GM18861 (cell line): ENCODE results near the gene MARCKSL1.
"Not testable (repeated sequence)": the region's sequence is repeated elsewhere in the genome, so short reads cannot be mapped to it uniquely, and the experiment has no call there.

Experiments
- ATAC-seq: cut with Tn5 transposase; IDR thresholded peaks from one replicate; pipeline ENCODE4 v1.9.1; 2021; ENCODE audit not compliant: unreplicated experiment

Gene MARCKSL1, protein sequence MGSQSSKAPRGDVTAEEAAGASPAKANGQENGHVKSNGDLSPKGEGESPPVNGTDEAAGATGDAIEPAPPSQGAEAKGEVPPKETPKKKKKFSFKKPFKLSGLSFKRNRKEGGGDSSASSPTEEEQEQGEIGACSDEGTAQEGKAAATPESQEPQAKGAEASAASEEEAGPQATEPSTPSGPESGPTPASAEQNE

DNA sequence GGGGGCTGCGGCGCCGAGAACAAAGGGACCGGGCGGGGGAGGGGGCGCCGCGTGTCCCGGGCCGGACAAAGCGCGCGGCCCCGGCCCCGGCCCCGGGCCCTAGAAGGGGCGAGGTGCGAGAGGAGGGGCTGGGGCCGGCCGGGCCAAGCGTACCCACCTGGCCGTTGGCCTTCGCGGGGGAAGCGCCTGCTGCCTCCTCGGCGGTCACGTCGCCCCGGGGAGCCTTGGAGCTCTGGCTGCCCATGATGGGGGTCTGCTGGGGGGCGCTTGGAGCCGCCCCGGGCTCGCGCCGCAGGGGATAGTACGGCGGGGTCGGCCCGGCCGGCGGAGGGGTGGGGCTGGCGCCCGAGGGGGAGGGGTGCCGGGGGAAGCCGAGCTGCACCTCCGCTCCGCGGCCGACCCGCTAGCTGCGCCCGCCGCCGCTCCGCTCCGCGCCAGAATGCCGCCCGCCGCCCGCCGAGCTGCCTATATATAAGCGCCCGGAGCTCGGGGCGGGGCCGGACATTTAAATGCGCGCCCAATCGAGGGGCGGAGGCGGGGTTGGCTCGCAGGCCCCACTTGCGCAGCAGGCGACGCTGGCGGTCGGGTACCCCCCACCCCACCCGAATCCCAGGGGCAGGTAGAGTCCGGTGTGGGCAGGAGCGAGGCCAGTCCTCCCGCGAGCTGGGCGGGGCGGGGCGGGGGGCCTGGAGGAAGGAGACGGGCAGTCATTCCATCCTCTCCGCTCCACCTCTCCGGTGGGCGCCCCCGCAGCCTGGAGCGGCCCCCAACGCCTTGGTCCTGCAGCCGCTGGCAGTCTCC is at the start of gene MARCKSL1:
Gene MARCKSL1, minus strand, starts transcription at position 444 of the 801 bp plus-strand sequence. Its CDS starts 200 bp downstream, at position 244.
- peak; percentile 28 for ATAC-seq

DNA sequence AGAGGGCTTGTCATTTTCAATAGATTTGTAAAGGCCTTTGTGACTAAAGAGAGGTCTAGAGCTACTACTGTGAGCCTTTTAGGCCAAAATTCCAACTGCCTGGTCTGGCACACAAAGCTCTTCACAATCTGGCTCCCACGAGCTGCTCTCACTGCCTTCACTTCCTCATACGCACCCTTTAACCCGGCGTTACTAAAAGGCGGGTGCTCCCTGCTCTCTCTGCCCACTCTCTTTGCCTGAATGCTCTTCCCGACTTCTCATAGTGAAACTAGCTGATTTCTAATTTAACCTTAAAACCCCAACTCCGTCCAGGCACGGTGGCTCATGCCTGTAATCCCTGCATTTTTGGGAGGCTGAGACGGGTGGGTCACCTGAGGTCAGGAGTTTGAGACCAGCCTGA is 44.0 kb upstream of the MARCKSL1 start:
- ATAC-seq: no peak

DNA sequence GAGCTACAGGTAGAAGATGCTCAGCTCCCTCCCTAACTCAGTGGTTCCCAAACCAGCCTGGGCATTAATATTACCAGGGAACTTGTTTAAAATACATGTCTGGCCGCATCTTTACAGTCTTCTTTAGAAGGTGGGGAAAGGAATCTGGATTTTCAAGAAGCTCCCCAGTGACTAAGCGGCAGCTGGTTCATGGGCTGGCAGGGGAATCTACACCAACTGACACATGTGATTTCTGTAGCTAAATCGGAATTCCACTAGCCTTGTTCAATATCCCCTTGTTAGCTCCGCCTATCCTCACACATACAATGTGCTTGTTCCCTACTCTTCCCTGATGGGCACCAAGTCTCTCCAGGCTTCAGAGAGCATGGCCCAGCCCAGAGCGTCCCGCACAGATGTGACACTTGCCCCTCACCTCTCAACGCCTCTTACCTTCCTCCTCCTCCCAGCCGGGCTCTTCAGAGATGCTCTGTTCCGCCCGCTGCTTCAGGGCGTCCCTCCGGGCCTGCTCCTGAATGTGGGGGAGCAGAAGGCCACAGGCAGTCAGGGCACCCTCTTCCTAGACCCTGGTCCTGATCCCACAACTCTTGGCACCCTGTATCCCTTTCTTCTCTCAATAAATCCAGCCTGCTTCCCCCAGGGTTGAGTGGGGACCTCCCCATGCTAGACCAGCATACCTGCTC is 41.6 kb upstream of the MARCKSL1 start:
- no peak for ATAC-seq

DNA sequence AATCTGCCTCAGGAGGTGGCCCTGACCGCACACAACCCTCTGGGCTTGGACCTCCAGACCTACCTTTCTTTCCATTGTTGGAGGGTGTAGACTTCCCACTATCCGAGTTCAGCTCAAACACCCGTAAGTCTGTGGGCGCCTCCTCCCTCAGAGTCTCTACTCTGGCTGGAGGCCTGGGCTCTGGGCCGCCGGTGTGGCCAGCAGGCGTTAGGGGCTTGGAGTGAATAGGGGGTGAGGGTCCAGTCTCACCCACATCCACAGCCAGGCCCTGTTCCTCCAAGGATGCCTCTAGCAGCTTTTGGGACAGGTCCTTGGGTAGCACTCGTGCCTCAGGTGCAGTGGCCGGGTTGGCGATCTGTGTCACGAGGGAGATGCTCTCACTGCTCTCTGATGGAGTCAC is 40.2 kb upstream of the MARCKSL1 start:
- ATAC-seq: no peak

DNA sequence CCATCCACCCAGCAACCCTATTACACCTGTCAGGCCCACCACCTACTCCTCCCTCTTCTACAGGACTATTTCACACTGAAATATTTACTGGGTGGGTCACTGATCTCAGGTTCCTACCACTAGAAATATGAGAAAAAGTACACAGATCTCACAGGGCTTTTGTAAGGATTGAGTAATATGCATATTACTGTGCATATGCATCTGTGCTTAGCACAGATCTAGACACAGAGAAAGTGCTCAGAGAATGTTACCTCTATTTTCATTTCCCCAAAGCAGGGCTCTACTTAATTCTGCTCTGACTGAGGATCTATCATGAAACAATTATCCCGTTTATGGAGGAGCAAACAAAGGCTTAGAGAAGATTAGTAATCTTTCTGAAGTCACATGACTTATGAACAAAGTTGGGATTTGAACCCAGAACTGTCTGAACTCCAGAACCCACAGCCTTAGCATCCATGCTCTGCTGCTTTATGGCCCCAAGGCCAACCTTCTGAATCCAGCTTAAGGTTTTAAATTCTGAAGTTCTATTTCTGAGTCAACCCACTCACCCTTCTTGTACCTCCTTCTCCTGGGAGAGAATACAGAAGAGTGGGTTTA is 38.1 kb upstream of the MARCKSL1 start:
- no peak for ATAC-seq

DNA sequence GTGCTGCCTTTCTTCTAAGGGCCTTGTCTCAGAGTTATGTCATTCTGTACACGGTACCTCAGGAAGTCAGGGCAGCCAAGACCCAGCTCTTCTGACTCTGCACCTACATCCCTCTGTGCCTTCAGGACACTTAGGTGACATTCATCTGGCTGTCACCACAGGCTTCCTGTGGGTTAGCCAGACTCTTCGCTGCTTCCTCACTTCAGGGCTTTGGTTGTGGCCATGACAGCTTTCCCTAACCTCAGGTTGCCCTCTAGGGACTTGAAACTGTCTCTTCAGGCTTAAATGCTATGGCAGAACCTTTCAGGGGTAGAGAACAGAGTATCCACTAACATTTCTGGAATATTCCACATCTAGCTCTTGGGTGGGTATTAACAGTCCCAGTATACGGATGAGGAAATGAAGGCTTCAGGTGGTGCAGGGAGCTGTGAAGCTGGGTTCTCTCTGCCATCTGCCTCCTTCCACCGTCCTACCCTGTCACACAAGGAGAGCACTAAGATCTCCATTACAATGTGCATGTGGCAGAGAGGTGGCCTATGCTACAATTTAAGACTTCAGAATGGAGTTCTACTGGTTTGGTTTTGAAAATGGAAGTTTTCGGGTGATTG is 36.2 kb upstream of the MARCKSL1 start:
- no peak for ATAC-seq

DNA sequence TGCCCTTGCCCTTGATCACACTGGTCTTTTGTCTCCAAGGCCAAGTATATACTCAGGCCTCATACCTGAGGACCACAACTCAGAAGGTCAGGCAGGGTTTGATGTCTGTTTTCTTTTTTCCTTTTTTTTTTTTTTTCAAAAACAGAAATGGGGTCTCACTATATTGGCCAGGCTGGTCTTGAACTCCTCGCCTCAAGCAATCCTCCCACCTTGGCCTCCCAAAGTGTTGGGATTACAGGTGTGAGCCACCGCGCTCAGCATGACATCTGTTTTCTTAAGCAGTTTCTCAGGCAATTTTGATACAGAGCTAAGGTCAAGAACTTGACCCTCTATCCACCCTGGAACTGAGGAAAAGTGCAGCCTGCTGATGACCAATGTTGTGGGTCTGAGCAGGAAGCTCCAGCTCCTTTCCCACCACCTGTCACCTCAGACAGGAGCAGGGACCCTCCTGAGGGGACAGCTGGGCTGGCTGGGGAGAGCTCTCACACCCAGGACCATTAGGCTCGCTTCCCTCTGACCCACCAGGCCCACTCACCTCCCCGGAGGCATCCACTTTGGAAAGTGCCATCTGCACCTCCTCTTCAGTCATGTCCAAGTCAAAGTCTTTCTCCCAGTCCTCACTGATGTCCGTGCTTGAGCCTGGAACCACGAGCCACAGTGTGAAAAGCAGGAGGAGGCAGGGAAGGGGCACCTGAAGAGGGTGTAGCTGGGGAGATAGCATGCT is 32.0 kb upstream of the MARCKSL1 start:
- no peak for ATAC-seq

DNA sequence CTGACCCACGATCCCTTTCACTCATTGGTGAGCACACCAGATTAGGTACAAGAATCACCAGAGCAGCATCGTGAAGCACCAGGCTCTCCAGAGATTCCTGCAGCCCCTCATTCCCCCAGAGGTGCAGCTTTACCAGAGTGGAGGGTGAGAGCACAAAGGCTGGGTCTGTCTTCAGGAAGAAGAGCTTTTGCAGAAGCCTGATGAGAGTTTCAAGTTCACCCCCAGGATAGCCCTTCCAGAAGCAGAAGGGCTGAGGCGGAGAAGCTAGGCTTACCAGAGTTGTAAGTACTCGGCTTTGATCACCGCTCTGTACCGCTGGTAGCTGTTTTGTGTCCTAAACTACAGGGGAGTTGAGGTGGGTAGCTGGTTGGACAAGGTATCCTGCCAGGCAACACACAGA is 29.4 kb upstream of the MARCKSL1 start:
- no peak for ATAC-seq

DNA sequence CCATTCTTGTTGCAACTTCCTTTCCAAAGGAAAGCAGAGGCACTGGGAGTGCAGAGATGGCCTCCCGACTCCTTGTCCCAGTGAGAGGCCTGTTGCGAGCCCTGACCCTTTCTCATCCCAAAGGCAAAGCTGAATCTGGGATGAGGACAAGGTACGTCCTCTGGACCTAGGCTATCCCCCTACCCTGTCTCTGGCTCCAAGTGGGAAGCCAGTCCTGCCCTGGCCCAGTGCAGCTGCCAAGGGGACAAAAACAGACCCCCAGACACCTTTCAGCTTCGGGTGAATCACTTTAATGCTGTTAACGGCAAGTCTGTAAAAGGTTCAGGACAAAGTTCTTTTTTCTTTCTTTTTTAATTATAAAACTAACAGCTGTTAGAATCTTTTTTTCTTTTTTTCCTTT is 28.8 kb upstream of the MARCKSL1 start:
- no peak for ATAC-seq

DNA sequence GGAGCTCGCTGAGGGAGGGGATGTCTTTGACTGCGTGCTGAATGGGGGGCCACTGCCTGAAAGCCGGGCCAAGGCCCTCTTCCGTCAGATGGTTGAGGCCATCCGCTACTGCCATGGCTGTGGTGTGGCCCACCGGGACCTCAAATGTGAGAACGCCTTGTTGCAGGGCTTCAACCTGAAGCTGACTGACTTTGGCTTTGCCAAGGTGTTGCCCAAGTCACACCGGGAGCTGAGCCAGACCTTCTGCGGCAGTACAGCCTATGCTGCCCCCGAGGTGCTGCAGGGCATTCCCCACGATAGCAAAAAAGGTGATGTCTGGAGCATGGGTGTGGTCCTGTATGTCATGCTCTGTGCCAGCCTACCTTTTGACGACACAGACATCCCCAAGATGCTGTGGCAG is 27.7 kb upstream of the MARCKSL1 start:
- ATAC-seq: no peak

DNA sequence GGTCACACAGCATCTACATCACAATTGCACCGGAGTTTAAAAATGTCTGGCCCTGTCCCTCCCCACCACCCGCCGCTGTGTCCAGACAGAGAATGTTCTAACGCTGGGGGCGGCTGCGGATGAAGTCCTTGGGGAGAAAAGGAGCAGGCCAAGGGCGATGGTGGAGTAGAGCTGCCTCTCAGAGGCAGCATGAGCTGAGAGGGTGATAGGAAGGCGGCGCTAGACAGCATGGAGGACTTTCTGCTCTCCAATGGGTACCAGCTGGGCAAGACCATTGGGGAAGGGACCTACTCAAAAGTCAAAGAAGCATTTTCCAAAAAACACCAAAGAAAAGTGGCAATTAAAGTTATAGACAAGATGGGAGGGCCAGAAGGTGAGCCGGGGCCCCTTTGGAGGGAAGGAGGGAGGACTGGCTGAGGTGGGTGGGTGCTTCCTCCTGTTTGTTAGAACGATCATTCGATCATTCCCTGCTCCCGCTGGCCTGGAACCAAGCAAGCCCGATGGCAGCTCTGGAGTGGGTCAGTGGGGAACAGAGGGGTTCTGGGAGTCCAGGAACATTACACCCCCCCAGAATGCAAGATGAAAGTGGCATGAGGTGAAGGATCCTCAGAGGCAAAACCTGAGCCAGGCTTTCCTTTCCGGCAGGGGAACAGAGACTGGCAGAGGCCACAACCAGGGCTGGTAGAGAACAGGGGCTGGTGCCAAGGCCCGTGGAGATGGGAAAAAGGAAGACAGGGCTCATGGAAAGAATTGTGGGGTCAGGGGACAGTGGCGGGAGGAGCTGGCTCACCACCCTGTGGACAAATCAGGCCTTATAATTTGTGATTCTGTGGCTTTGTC is 26.7 kb upstream of the MARCKSL1 start, which contains the start of the genes FAM229A and TSSK3:
Gene FAM229A, minus strand, starts transcription at position 12 of the 840 bp plus-strand sequence. CDS start 394 bp downstream, outside the sequence.
Gene TSSK3, plus strand, starts transcription at position 66 of the 840 bp plus-strand sequence. Its CDS starts 163 bp downstream, at position 229.
- ATAC-seq: no peak

DNA sequence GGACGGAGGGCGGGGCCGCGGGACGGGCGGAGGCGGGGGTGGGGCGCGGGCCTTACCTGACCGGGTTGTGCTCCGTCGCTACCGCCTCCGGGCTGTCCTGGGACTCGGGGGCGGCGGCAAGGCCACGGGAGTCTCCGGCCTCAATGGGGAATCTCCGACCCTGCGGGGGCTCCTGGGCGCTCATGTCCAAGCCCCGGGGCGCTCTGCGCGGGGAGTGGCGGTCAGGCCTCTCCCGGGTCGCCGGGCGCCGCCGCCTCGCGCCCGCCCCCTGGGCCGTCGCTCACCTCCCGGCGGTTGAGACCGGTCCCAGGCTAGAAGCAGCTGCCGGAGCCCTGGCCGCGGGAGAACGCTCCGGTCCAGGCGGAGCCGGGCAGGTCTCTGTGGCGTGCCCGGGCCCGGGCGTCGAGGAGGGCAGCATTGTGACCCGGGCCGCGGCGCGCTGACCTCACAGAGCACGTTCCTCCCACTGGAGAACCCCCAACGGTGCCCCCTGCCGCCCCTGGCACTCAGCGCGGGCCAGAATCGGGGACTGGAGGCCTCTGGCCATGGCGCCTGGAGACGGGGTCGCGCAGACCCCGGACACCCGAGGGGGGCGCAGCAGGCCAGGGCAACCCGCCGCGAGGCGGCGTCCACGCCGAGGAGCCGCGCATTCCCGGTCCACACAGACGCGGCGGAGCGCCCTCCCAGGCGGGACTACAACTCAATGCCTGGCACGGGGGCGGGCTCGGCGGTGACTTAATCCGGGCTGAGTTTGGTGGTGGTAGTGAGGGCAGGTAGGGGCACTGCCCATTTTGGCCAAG is 25.8 kb upstream of the MARCKSL1 start:
- no peak for ATAC-seq

DNA sequence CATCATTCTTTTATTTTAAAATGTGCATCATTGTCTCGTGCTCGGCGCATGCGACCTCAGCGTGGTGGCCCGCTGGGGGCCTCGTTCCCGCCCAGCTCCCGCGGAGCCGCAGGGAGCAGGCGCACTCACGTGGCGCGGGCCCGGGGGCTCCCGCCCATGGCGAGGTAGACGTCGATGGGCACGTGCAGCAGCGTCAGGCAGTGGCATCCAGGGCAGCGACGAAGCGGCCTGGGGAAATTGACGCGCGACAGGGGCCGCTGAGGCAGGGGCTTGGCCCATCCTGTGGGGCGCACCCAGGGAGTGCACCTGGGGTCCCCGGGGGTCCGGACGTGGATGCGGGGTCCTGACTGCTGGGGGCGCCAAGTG is 25.3 kb upstream of the MARCKSL1 start:
- no peak for ATAC-seq

DNA sequence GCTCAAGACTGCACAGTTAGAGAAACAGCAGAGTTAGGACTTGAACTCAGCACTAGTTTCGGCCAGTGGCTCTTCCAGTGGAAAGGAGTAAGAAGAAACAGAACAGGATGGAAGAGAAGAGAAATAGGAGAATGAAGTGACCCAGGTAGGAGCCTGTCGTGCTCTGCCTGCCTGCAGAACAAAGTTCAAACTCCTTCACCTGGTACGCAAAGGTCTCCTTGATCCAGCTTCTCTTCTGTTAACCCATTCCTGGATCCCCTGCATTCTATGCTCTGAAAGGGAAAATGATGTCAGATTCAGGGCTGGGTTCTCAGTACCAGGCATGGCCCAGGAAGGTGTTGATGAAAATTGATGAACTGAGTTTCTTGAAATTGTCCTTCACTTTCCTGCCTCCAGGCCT is 22.4 kb upstream of the MARCKSL1 start:
- ATAC-seq: no peak

DNA sequence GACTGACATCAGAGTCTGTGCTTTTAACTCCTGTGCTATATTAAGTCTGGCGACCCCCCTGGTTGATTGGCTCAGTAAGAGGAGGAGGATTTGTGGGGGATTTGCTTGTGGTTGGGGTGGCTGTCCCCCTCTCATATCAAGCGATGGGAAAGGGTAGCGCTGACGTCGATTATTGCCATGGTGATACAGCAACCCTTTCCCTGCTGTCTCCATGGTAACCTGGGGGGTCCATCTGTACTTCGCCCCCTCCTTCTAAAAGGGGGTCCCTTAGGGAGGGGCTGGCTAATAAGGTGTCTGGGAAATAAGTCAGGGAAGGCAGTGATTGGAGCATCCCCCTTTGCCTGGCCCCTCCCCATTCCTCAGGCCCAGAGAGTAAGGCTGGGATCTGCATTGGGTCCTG is 21.6 kb upstream of the MARCKSL1 start:
- ATAC-seq: no peak

DNA sequence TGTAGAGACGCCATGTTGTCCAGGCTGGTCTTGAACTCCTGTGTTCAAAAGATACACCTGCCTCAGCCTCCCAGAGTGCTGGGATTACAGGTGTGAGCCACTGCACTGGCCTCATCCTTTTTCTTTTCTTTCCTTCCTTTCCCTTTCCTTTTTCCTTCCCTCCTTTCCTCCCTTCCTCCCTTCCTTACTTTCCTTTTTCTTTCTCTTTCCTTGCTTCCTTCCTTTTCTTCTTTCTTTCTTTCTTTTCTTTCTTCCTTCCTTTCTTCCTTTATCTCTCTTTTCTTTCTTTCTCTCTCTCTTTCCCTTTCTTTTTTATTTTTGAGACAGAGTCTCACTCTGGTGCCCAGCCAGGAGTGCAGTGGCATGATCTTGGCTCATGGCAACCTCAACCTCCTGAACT is 20.4 kb upstream of the MARCKSL1 start:
- no peak for ATAC-seq

DNA sequence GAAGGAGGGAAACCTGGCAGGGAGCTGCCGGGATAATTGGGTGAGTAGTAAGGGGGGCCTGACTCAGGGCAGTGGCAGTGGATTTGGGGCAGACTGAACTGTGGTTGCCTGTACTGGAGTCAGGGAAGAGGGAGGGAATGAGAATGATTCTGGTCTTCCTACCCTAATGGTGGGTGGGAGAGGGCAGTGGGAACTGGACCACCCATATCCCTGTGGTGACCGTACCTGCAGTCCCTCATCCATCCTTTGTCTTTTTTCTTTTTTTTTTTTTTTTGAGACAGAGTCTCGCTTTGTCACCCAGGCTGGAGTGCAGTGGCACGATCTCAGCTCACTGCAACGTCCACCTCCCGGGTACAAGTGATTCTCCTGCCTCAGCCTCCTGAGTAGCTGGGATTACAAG is 19.7 kb upstream of the MARCKSL1 start:
- not testable (repeated sequence) for ATAC-seq

DNA sequence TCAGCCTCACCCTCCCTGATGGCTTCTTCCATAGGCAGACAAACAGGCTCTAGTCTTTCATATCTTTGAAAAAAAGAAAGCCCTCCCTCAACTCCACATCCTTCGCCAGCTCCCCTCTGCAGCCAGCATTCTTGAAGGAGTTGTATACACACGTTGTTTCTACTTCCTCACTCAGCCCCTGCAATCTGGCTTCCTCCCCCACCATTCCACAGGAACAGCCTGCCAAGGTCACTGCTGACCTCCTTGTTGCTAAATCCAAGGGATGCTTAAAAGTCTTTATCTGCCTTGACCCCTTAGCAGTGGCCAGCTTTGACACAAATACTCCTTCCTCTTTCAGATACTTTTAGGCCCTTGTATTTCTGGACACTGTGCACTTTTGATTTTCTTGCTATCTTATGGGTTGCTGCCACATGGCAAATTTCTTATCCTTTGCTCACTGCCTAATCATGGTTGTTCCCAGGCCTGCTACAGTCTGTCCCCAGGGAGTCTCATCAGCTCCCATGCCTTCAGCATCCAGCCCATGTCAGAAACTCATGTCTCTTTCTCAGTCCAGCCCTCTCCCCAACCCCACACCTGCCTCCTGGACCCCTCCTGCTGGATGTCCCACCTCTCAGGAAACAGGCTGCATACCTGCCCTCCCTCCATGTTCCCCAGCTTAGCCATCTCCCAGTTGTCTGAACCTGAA is 18.0 kb upstream of the MARCKSL1 start:
- no peak for ATAC-seq
